GM12878 (cell line): ENCODE data around the gene NKG7. TPM values are rescaled to one million over a fixed set of nuclear protein-coding genes. Genes with fewer than 3 reads are reported as not detected.

Experiments used
- ATAC-seq: fragments of 200-7000 bp; cut with Tn5 transposase; 3 replicates; pipeline ENCODE4 v1.9.1; 2020; ENCODE audit warnings: mild to moderate bottlenecking, moderate library complexity
- BruUV-seq: library from RNA; stranded (reverse); fragments of 400-500 nt; replicated peaks from 2 replicates; lab custom pipeline; 2021; lab: Mats Ljungman, UMichigan
- CTCF ChIA-PET: fragments of 300-600 bp; sonication (Branson Sonifier 250); formaldehyde crosslinking; extraction: SDS; loops from one replicate; lab custom pipeline; 2021; ENCODE audit warnings: inconsistent platforms; lab: Yijun Ruan, JAX
- POLR2A ChIA-PET: fragments of 350-600 bp; formaldehyde crosslinking; extraction: SDS; loops from one replicate; lab custom pipeline; 2021; ENCODE audit warnings: inconsistent platforms; lab: Charles Lee
- RAD21 ChIA-PET: fragments of 300-600 bp; sonication (Branson Sonifier 250); formaldehyde crosslinking; loops from one replicate; lab custom pipeline; 2023; ENCODE audit warnings: antibody characterized with exemption; ENCODE audit not compliant: unreplicated experiment; lab: Charles Lee
- SMC1A ChIA-PET: fragments of 300-600 bp; sonication (Branson Sonifier 250); formaldehyde crosslinking; loops from one replicate; lab custom pipeline; 2023; ENCODE audit not compliant: unreplicated experiment, uncharacterized antibody; lab: Charles Lee
- DNase-seq: peaks from one replicate; pipeline ENCODE4 v3.0.0-alpha.2; 2011; ENCODE audit warnings: low read depth, low spot score
- FAIRE-seq: peaks from 3 replicates; lab custom pipeline; 2011; peaks lifted over from hg19 to GRCh38; lab: Jason Lieb, UNC
- H2AFZ ChIP-seq: 2 replicates; pipeline ENCODE4 v1.6.0; 2011; ENCODE audit warnings: low read depth, low read length, control low read depth; ENCODE audit not compliant: control insufficient read depth
- H3K27ac ChIP-seq: 2 replicates; pipeline ENCODE4 v1.5.1; 2011; ENCODE audit warnings: control low read depth; ENCODE audit not compliant: control insufficient read depth, insufficient read depth
- H3K27me3 ChIP-seq, 2 experiments: replicated peaks in 1 of 2; 2 replicates each; pipeline versions ENCODE4 v1.6.0 to v1.6.1; 2011; ENCODE audit warnings: low read length in 1 of 2; ENCODE audit not compliant: control insufficient read depth in 2 of 2, insufficient read depth in 2 of 2
- H3K36me3 ChIP-seq, 2 experiments: 2 replicates each; pipeline ENCODE4 v1.5.1; 2011; ENCODE audit warnings: low read length in 1 of 2; ENCODE audit not compliant: control insufficient read depth in 2 of 2, insufficient read depth in 2 of 2
- H3K4me1 ChIP-seq: 2 replicates; pipeline ENCODE4 v1.6.1; 2011; ENCODE audit warnings: mild to moderate bottlenecking, low read length, moderate library complexity, mixed read lengths; ENCODE audit not compliant: control insufficient read depth, insufficient read depth
- H3K4me2 ChIP-seq: 2 replicates; pipeline ENCODE4 v1.6.0; 2011; ENCODE audit warnings: control low read depth; ENCODE audit not compliant: control insufficient read depth, insufficient read depth
- H3K4me3 ChIP-seq: fragments of 200-600 bp; sonication (generic); 2 replicates; pipeline ENCODE4 v1.5.1; 2016
- H3K79me2 ChIP-seq: 2 replicates; pipeline ENCODE4 v1.6.0; 2011; ENCODE audit warnings: low read length; ENCODE audit not compliant: control insufficient read depth, insufficient read depth
- H3K9ac ChIP-seq: 2 replicates; pipeline ENCODE4 v1.8.0; 2011; ENCODE audit warnings: low read length, control low read depth, mixed read lengths; ENCODE audit not compliant: control insufficient read depth, insufficient read depth
- H3K9me3 ChIP-seq: replicated peaks from 3 replicates; pipeline ENCODE4 v1.5.1; 2011; ENCODE audit warnings: mild to moderate bottlenecking, low read length; ENCODE audit not compliant: control insufficient read depth, insufficient read depth
- H4K20me1 ChIP-seq: 2 replicates; pipeline ENCODE4 v1.6.0; 2011; ENCODE audit not compliant: control insufficient read depth, insufficient read depth
- ASH2L ChIP-seq: fragments of 300-600, 200-600 bp; sonication (generic); IDR thresholded peaks from 2 replicates; pipeline ENCODE4 v1.6.1; 2017; ENCODE audit warnings: low read depth, mild to moderate bottlenecking, borderline replicate concordance
- BHLHE40 ChIP-seq, 2 experiments: fragments of 450-650 bp in 1 of 2; IDR thresholded peaks; 2 replicates each; pipeline ENCODE4 v1.6.1; 2011 to 2017; ENCODE audit warnings: low read depth in 2 of 2, borderline replicate concordance in 1 of 2, improper control_type of control experiment in 1 of 2, low read length in 1 of 2, mild to moderate bottlenecking in 1 of 2
- CTCF ChIP-seq, 3 experiments: IDR thresholded peaks in 2 of 3; conservative IDR thresholded peaks in 1 of 3; 2 replicates each; pipeline ENCODE4 v1.5.1; 2011; ENCODE audit warnings: low read depth in 3 of 3, low read length in 3 of 3, mild to moderate bottlenecking in 3 of 3, control low read depth in 2 of 3, moderate library complexity in 2 of 3, inconsistent platforms in 1 of 3, mixed read lengths in 1 of 3; ENCODE audit not compliant: control insufficient read depth in 2 of 3, insufficient read depth in 1 of 3; ENCODE audit errors: extremely low read depth in 1 of 3
- MTA3 ChIP-seq: IDR thresholded peaks from 2 replicates; pipeline ENCODE4 v1.6.1; 2012; ENCODE audit warnings: low read length, inconsistent platforms, borderline replicate concordance
- NBN ChIP-seq: fragments of 450-650 bp; IDR thresholded peaks from 2 replicates; pipeline ENCODE4 v1.6.1; 2016
- POU2F2 ChIP-seq: IDR thresholded peaks from 3 replicates; pipeline ENCODE4 v1.6.1; 2011; ENCODE audit warnings: low read depth, mild to moderate bottlenecking, low read length, borderline replicate concordance
- STAT3 ChIP-seq: IDR thresholded peaks from 2 replicates; pipeline ENCODE4 v1.6.1; 2011; ENCODE audit warnings: low read depth, low read length, improper control_type of control experiment
- USF1 ChIP-seq: IDR thresholded peaks from 2 replicates; pipeline ENCODE4 v1.6.1; 2011; ENCODE audit warnings: borderline replicate concordance, low read depth, mild to moderate bottlenecking, moderate library complexity, mixed read lengths, low read length; ENCODE audit not compliant: insufficient read depth; ENCODE audit errors: extremely low read length
- ZBTB40 ChIP-seq: fragments of 450-650 bp; IDR thresholded peaks from 2 replicates; pipeline ENCODE4 v1.6.1; 2016; ENCODE audit warnings: mild to moderate bottlenecking, moderate library complexity, borderline replicate concordance
- ZNF217 ChIP-seq: fragments of 450-650 bp; IDR thresholded peaks from 2 replicates; pipeline ENCODE4 v1.6.1; 2017; ENCODE audit warnings: antibody characterized with exemption, mild to moderate bottlenecking
- WGBS: methylation state at CpG from one replicate; pipeline ENCODE4 v1.1.6; 2016; ENCODE audit warnings: low lambda C conversion rate; ENCODE audit not compliant: insufficient replicate concordance, insufficient coverage; ENCODE audit errors: missing lambda C conversion rate; 5-methylcytosine and 5-hydroxymethylcytosine counted together
- in situ Hi-C: fragments of 300-500 bp; cut with MboI; formaldehyde crosslinking; loops from 9 replicates; pipeline ENCODE4 v1.14.3; 2018; ENCODE audit warnings: mixed read lengths
- intact Hi-C: fragments of 100-400 bp; cut with micrococcal nuclease; formaldehyde crosslinking; loops from one replicate; pipeline ENCODE4 v1.14.2; 2022; ENCODE audit not compliant: unreplicated experiment
- polyA plus RNA-seq, 11 experiments: library from polyadenylated mRNA; depleted of rRNA in 4 of 11; unstranded in 6 of 11; stranded (reverse) in 5 of 11; fragments of >200 nt; fragmentation: Nextera tagmentation in 4 of 11; fragmentation: Illumina TruSeq in 1 of 11; extraction: Ambion mirVana in 4 of 11; extraction: Trizol in 1 of 11; gene quantifications; 1 replicate in 1 of 11; 2 replicates in 10 of 11; pipeline versions ENCODE4 v1.2.1 to v1.2.3, GENCODE V29; 2011 to 2016; ENCODE audit warnings: inconsistent platforms in 2 of 11, missing spikeins in 2 of 11, low read depth in 1 of 11
- total RNA-seq, 4 experiments: library from RNA; depleted of rRNA in 3 of 4; stranded (reverse); fragments of >200 nt in 3 of 4; fragmentation: Illumina TruSeq in 1 of 4; extraction: Trizol in 1 of 4; gene quantifications; 2 replicates each; pipeline versions ENCODE4 v1.2.1 to v1.2.3, GENCODE V29; 2013 to 2021
- TF ChIP-seq, protein P1 (sequence below): IDR thresholded peaks from 2 replicates; pipeline ENCODE4 v1.6.1; 2012; ENCODE audit warnings: low read depth, low read length, improper control_type of control experiment
- TF ChIP-seq, protein P2 (sequence below): fragments of 450-650 bp; IDR thresholded peaks from 2 replicates; pipeline ENCODE4 v1.6.1; 2016; ENCODE audit warnings: mild to moderate bottlenecking

NKG7 gene
- total and polyA plus RNA-seq, 10 of the 15 experiments (the other 5 are each of a cell fraction or from before 2014, with no cell fraction given): 10.0 to 48.7 (median 22.3) TPM

DNA sequence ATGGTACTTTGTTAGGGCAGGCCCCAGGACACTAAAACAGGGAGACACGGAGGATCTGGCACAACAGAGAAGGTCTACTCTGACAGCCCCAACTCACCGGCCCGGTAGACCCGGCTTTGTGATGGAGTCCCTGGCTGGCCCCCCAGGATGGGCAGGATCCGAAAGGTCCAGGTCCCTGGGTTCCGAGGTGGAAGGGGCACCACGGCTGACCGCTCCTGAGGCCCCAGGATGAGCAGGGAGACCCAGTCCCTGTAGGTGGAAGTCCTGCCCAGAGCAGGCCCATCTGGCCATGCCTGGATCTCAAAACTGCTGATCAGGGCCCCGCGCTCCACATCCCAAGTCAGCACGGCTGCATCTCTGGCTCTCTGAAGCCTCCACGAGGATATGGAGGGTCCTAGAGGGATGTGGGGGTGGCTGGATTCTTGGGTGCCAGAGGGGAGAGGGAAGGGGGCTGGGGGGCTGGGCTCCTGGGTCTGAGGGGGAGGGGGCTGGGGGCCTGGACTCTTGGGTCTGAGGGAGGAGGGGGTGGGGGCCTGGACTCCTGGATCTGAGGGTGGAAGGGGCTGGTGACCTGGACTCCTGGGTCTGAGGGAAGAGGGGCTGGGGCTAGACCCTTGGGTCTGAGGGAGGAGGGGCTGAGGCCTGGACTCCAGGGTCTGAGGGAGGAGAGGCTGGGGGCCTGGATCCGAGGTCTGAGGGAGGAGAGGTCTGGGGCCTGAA lies 35.2 kb downstream of the NKG7 start:
- H3K36me3 ChIP-seq: no peaks in the 10 kb centered on the region
- H3K9ac ChIP-seq: no peak overlapping the region
- in situ Hi-C loops (loop anchor here (5.0 kb wide), 2 partner anchors 100 to 325 kb away; no protein-coding TSS in a partner anchor), intact Hi-C loops (loop anchor here (10.0 kb wide), 1 partner anchor 318 kb away; no protein-coding TSS in a partner anchor)
- no peak overlapping the region for H3K27ac ChIP-seq
- no peak for ATAC-seq
- H3K79me2 ChIP-seq: no peaks in the 10 kb centered on the region
- H4K20me1 ChIP-seq: no peaks in the 10 kb centered on the region
- RAD21 ChIA-PET: interaction anchor here (0.7 to 3.2 kb wide), 3 partner anchors 34 to 70 kb away, joined by 3 to 32 read pairs (median 10); no protein-coding TSS in a partner anchor
- no peak overlapping the region for H3K4me2 ChIP-seq
- H2AFZ ChIP-seq: no peak overlapping the region
- SMC1A ChIA-PET: interaction anchor here (0.7 to 1.2 kb wide), 5 partner anchors 12 to 80 kb away, joined by 3 to 5 read pairs (median 5); partner anchors contain the start of gene SIGLEC10
- TF ChIP-seq NBN: no peak
- TF ChIP-seq ZNF217: no peak
- TF ChIP-seq STAT3: no peak
- no peak for TF ChIP-seq USF1
- TF ChIP-seq ZBTB40: no peak
- TF ChIP-seq MTA3: no peak
- TF ChIP-seq, protein P1, sequence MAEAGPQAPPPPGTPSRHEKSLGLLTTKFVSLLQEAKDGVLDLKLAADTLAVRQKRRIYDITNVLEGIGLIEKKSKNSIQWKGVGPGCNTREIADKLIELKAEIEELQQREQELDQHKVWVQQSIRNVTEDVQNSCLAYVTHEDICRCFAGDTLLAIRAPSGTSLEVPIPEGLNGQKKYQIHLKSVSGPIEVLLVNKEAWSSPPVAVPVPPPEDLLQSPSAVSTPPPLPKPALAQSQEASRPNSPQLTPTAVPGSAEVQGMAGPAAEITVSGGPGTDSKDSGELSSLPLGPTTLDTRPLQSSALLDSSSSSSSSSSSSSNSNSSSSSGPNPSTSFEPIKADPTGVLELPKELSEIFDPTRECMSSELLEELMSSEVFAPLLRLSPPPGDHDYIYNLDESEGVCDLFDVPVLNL: no peak
- TF ChIP-seq ASH2L: no peak
- TF ChIP-seq CTCF (IDR thresholded peaks at IDR 0.05 in 2 of 3, conservative IDR thresholded peaks at IDR 0.05 in 1 of 3; ENCODE audit: control insufficient read depth in 2 of 3, extremely low read depth in 1 of 3, insufficient read depth in 1 of 3, low read depth in 3 of 3, low read length in 3 of 3): no peak
- TF ChIP-seq, protein P2, sequence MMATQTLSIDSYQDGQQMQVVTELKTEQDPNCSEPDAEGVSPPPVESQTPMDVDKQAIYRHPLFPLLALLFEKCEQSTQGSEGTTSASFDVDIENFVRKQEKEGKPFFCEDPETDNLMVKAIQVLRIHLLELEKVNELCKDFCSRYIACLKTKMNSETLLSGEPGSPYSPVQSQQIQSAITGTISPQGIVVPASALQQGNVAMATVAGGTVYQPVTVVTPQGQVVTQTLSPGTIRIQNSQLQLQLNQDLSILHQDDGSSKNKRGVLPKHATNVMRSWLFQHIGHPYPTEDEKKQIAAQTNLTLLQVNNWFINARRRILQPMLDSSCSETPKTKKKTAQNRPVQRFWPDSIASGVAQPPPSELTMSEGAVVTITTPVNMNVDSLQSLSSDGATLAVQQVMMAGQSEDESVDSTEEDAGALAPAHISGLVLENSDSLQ: no peak
- TF ChIP-seq BHLHE40 (IDR thresholded peaks at IDR 0.05; ENCODE audit: borderline replicate concordance in 1 of 2, low read depth in 2 of 2, low read length in 1 of 2): no peak
- TF ChIP-seq POU2F2: no peak
- TF ChIP-seq, all 136 proteins: peak for 0
- Histone ChIP-seq H3K9me3 (no peaks in the 10 kb centered on the region; the same call in 2 of the 3 replicates), H3K4me3 (no peak overlapping the region), H3K27me3 (no peaks in the 10 kb centered on the region), H3K4me1 (peaks cover 4% of the 10 kb centered on the region)
- DNase-seq (no peak), FAIRE-seq (no peak)
- 83% methylated on average over 13 of the region's 13 CpGs for WGBS
- ChIA-PET POLR2A (interaction anchor here (0.7 to 1.1 kb wide), 2 partner anchors 30 to 82 kb away, joined by 3 to 5 read pairs; no protein-coding TSS in a partner anchor), CTCF (interaction anchor here (0.8 to 5.1 kb wide), 8 partner anchors 28 to 320 kb away, joined by 3 to 47 read pairs (median 6); no protein-coding TSS in a partner anchor)
- no TSS peak for BruUV-seq
